ENCODE results near the gene GPR141.

Gene GPR141

DNA sequence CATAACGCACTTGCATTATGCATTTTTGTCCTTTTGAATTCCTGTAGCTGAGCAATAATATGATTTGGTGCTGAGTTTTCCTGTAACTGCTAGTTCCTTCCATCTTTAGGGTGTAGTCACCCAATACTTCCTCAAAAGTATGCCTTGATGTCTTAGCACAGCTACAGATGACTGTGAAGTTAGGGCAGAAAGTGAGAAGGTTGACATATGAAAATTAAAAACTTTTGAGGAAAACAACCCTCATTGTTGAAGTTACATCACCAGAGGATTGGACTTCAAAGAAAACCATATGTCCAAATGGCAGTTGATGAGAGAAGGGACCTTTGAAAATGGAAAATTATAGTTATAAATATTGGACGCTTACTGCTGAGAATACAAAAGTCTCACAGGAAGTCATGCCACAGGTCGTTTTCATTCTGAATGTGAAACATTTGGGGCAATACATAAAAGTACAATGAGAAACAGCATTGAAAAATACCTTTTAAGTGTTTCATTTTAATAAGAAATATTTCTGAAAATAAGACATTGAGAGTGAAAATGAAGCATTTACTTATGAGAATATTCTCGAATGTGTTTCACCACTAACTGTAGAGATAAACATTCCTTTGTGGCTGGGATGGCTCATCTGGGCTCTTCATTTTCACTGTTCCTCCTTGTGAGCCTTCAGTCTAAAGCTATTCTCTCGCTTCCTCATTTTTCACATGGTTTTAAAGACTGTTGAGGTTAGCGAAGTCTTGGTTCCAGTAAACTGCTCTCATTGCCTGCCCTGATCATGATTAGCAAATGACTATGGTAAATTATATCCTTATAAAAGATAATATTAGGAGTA, 103.4 kb downstream of the GPR141 start:
- no peak for DNase-seq
